OCI-LY3 (cell line): ENCODE data around the gene RBFA.

Experiments used
- EZH2phosphoT487 ChIP-seq: fragments of 200-600 bp; shearing (Covaris generic); IDR thresholded peaks from 2 replicates; pipeline ENCODE4 v1.6.1; 2018; ENCODE audit warnings: antibody characterized with exemption, mixed run types, low read depth
- TF ChIP-seq, protein P1 (sequence below): fragments of 200-600, 300-600 bp; sonication (generic); IDR thresholded peaks from 2 replicates; pipeline ENCODE4 v1.5.1; 2014; ENCODE audit warnings: antibody characterized with exemption, low read length, low read depth

DNA sequence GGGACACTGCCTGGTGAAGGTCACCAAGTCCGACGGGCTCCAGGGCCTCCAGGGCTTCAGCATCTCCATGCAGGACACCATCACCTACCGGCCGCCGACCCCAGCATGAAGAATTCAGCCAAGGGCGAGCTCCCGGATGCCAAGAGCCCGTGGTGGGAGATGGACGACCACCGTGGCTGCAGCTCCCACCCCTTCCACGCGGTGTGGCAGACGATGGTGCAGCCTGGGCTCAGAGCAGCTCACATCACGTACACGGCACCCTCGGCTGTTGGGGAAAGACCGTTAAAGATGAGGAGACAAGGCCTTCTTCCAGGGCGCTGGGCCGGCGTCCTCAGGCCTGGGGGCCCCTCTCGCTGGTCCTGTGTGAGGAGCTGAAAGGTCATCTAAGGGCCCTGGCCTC, 43.6 kb downstream of the RBFA start:
- TF ChIP-seq, protein P1, sequence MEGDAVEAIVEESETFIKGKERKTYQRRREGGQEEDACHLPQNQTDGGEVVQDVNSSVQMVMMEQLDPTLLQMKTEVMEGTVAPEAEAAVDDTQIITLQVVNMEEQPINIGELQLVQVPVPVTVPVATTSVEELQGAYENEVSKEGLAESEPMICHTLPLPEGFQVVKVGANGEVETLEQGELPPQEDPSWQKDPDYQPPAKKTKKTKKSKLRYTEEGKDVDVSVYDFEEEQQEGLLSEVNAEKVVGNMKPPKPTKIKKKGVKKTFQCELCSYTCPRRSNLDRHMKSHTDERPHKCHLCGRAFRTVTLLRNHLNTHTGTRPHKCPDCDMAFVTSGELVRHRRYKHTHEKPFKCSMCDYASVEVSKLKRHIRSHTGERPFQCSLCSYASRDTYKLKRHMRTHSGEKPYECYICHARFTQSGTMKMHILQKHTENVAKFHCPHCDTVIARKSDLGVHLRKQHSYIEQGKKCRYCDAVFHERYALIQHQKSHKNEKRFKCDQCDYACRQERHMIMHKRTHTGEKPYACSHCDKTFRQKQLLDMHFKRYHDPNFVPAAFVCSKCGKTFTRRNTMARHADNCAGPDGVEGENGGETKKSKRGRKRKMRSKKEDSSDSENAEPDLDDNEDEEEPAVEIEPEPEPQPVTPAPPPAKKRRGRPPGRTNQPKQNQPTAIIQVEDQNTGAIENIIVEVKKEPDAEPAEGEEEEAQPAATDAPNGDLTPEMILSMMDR: no peak
- no peak for TF ChIP-seq EZH2phosphoT487
